Activated naive CD4-positive, alpha-beta T cell treated with anti-CD3 and anti-CD28 coated beads, Interleukin-2, amount 50 U/mL, for 24 hours (primary cell): ENCODE data around the gene GNG12.
"Not testable (repeated sequence)": the region's sequence is repeated elsewhere in the genome, so short reads cannot be mapped to it uniquely, and the experiment has no call there.

Source experiments
- H3K27ac Mint-ChIP-seq: one replicate; pipeline ENCODE4 v1.8.0; 2021; ENCODE audit warnings: mild to moderate bottlenecking, mixed read lengths
- H3K27me3 Mint-ChIP-seq: one replicate; pipeline ENCODE4 v1.8.0; 2021; ENCODE audit warnings: mixed read lengths
- H3K36me3 Mint-ChIP-seq: one replicate; pipeline ENCODE4 v1.8.0; 2021; ENCODE audit warnings: mixed read lengths
- H3K4me1 Mint-ChIP-seq: one replicate; pipeline ENCODE4 v1.8.0; 2021; ENCODE audit warnings: mixed read lengths
- H3K4me3 Mint-ChIP-seq: one replicate; pipeline ENCODE4 v1.8.0; 2021; ENCODE audit warnings: mild to moderate bottlenecking, mixed read lengths
- H3K9me3 Mint-ChIP-seq: one replicate; pipeline ENCODE4 v1.8.0; 2021; ENCODE audit warnings: mixed read lengths

The GNG12 gene

GRCh38 chr1:67732750-67733151, 100.5 kb downstream of the GNG12 start:
- Mint-ChIP-seq H3K36me3 (no peaks in the 10 kb centered on the region), H3K4me1 (peaks cover 22% of the 10 kb centered on the region), H3K4me3 (no peak overlapping the region), H3K27ac (no peak overlapping the region), H3K27me3 (no peaks in the 10 kb centered on the region), H3K9me3 (no peaks in the 10 kb centered on the region)

GRCh38 chr1:67731322-67731721, 101.9 kb downstream of the GNG12 start:
- Mint-ChIP-seq H3K9me3 (no peaks in the 10 kb centered on the region), H3K36me3 (no peaks in the 10 kb centered on the region), H3K4me1 (peaks cover 22% of the 10 kb centered on the region), H3K27ac (no peak overlapping the region), H3K27me3 (no peaks in the 10 kb centered on the region), H3K4me3 (no peak overlapping the region)

GRCh38 chr1:67730312-67730711, 103.0 kb downstream of the GNG12 start:
- not testable (repeated sequence) for H3K36me3 Mint-ChIP-seq, H3K9me3 Mint-ChIP-seq, H3K4me3 Mint-ChIP-seq, H3K27ac Mint-ChIP-seq, H3K27me3 Mint-ChIP-seq
- H3K4me1 Mint-ChIP-seq, result peaks cover 17% of the 10 kb centered on the region

GRCh38 chr1:67729872-67730271, 103.4 kb downstream of the GNG12 start:
- Mint-ChIP-seq H3K4me3 (no peak overlapping the region), H3K27ac (no peak overlapping the region), H3K4me1 (peaks cover 17% of the 10 kb centered on the region), H3K9me3 (no peaks in the 10 kb centered on the region), H3K27me3 (no peaks in the 10 kb centered on the region), H3K36me3 (no peaks in the 10 kb centered on the region)

GRCh38 chr1:67726224-67726623, 107.0 kb downstream of the GNG12 start:
- no peak overlapping the region for H3K27ac Mint-ChIP-seq
- H3K27me3 Mint-ChIP-seq, result no peaks in the 10 kb centered on the region
- no peak overlapping the region for H3K4me3 Mint-ChIP-seq
- no peaks in the 10 kb centered on the region for H3K36me3 Mint-ChIP-seq
- peaks cover 10% of the 10 kb centered on the region for H3K4me1 Mint-ChIP-seq
- no peaks in the 10 kb centered on the region for H3K9me3 Mint-ChIP-seq

GRCh38 chr1:67724928-67725560, 108.2 kb downstream of the GNG12 start:
- Mint-ChIP-seq H3K4me1 (peaks cover 10% of the 10 kb centered on the region), H3K9me3 (no peaks in the 10 kb centered on the region), H3K4me3 (no peak overlapping the region)

GRCh38 chr1:67723620-67724019, 109.6 kb downstream of the GNG12 start:
- Mint-ChIP-seq H3K27ac (no peak overlapping the region), H3K36me3 (no peaks in the 10 kb centered on the region)

More at GRCh38 chr1:67724928-67725560, 108.2 kb downstream of the GNG12 start:
- no peak overlapping the region for H3K27ac Mint-ChIP-seq
- H3K27me3 Mint-ChIP-seq, result no peaks in the 10 kb centered on the region
- H3K36me3 Mint-ChIP-seq, result no peaks in the 10 kb centered on the region

GRCh38 chr1:67723126-67723525, 110.1 kb downstream of the GNG12 start:
- Mint-ChIP-seq H3K4me1 (peaks cover 10% of the 10 kb centered on the region), H3K4me3 (no peak overlapping the region), H3K27me3 (no peaks in the 10 kb centered on the region), H3K27ac (no peak overlapping the region), H3K9me3 (no peaks in the 10 kb centered on the region), H3K36me3 (no peaks in the 10 kb centered on the region)

More at GRCh38 chr1:67723620-67724019, 109.6 kb downstream of the GNG12 start:
- H3K9me3 Mint-ChIP-seq, result no peaks in the 10 kb centered on the region
- H3K4me1 Mint-ChIP-seq, result peaks cover 10% of the 10 kb centered on the region
- no peaks in the 10 kb centered on the region for H3K27me3 Mint-ChIP-seq
- no peak overlapping the region for H3K4me3 Mint-ChIP-seq

GRCh38 chr1:67722292-67722944, 110.8 kb downstream of the GNG12 start:
- H3K27ac Mint-ChIP-seq, result no peak overlapping the region
- H3K9me3 Mint-ChIP-seq, result no peaks in the 10 kb centered on the region
- H3K4me3 Mint-ChIP-seq, result no peak overlapping the region
- no peaks in the 10 kb centered on the region for H3K36me3 Mint-ChIP-seq
- peaks cover 10% of the 10 kb centered on the region for H3K4me1 Mint-ChIP-seq
- H3K27me3 Mint-ChIP-seq, result no peaks in the 10 kb centered on the region

GRCh38 chr1:67721650-67722291, 111.5 kb downstream of the GNG12 start:
- Mint-ChIP-seq H3K4me1 (peaks cover 8% of the 10 kb centered on the region), H3K4me3 (no peak overlapping the region), H3K36me3 (no peaks in the 10 kb centered on the region), H3K27me3 (no peaks in the 10 kb centered on the region), H3K9me3 (no peaks in the 10 kb centered on the region), H3K27ac (no peak overlapping the region)

GRCh38 chr1:67721112-67721511, 112.2 kb downstream of the GNG12 start:
- Mint-ChIP-seq H3K4me1 (peaks cover 3% of the 10 kb centered on the region), H3K9me3 (no peaks in the 10 kb centered on the region), H3K4me3 (no peak overlapping the region), H3K27me3 (no peaks in the 10 kb centered on the region), H3K36me3 (no peaks in the 10 kb centered on the region), H3K27ac (no peak overlapping the region)

GRCh38 chr1:67719329-67720196, 113.7 kb downstream of the GNG12 start:
- no peaks in the 10 kb centered on the region for H3K9me3 Mint-ChIP-seq
- H3K27me3 Mint-ChIP-seq, result no peaks in the 10 kb centered on the region
- H3K4me3 Mint-ChIP-seq, result no peak overlapping the region
- no peak overlapping the region for H3K27ac Mint-ChIP-seq
- no peaks in the 10 kb centered on the region for H3K36me3 Mint-ChIP-seq
- H3K4me1 Mint-ChIP-seq, result no peaks in the 10 kb centered on the region

- Mint-ChIP-seq H3K4me1 (no peaks in the 10 kb centered on the region), H3K27me3 (no peaks in the 10 kb centered on the region), H3K36me3 (no peaks in the 10 kb centered on the region)
Observed at GRCh38 chr1:67717876-67718275, 115.4 kb downstream of the GNG12 start.

GRCh38 chr1:67716800-67717199, 116.5 kb downstream of the GNG12 start:
- Mint-ChIP-seq H3K27ac (no peak overlapping the region), H3K9me3 (no peaks in the 10 kb centered on the region), H3K36me3 (no peaks in the 10 kb centered on the region), H3K4me3 (no peak overlapping the region), H3K27me3 (no peaks in the 10 kb centered on the region), H3K4me1 (no peaks in the 10 kb centered on the region)

More at GRCh38 chr1:67717876-67718275, 115.4 kb downstream of the GNG12 start:
- Mint-ChIP-seq H3K27ac (no peak overlapping the region), H3K4me3 (no peak overlapping the region), H3K9me3 (no peaks in the 10 kb centered on the region)

GRCh38 chr1:67715819-67716218, 117.4 kb downstream of the GNG12 start:
- H3K27me3 Mint-ChIP-seq, result no peaks in the 10 kb centered on the region
- no peak overlapping the region for H3K27ac Mint-ChIP-seq
- no peak overlapping the region for H3K4me3 Mint-ChIP-seq
- H3K36me3 Mint-ChIP-seq, result no peaks in the 10 kb centered on the region
- H3K9me3 Mint-ChIP-seq, result no peaks in the 10 kb centered on the region
- H3K4me1 Mint-ChIP-seq, result no peaks in the 10 kb centered on the region
